GM18520 (cell line): Measurements from ENCODE around the gene SGMS2.
"Not testable (repeated sequence)": the region's sequence is repeated elsewhere in the genome, so short reads cannot be mapped to it uniquely, and the experiment has no call there.

ENCODE experiments used
- ATAC-seq: cut with Tn5 transposase; IDR thresholded peaks from one replicate; pipeline ENCODE4 v1.9.1; 2021; ENCODE audit not compliant: unreplicated experiment

The SGMS2 gene

DNA sequence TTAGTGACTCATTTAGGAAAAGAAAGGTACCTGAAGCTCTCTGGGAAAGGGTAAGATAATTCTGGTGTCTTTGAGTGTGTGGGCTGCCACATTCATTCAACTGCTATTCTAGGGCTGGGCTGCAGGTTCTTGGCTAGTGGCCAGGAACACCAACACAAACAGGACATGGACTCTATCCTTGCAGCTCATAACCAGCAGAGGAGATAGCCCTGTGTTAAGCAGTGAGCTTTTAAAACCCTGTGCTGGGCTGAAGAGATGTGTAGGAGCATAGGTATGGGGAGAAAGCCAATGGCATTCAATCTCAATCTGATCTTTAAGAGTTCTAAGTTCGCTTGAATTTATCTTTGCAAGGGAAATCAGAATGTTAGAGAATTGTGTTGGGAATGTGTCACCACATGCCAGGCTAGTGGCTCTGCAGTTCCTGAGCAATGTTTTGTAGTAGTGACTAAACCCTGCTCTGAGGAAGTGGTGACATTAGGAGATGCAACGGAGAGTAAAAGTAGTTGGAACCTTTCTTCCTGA lies 39.2 kb downstream of the SGMS2 start:
- no peak for ATAC-seq

DNA sequence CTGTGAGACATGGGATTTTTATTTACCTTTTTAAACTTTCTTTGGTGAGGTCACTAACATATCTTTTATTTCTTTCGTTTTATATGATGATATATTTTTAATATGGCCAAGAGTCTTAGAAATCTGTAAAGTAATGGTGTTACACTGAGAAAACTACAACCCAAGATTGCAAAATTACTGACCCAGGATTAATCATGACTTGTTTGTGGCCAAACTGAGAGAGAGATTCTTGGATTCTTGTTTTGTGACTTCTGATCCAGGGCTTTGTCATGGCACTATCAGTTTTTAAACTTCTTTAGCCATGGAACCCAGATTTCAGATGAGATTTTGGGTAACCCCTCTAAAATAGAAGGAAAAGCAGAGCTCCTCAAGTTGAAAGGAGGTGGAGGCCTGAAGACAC lies 42.0 kb downstream of the SGMS2 start:
- no peak for ATAC-seq

DNA sequence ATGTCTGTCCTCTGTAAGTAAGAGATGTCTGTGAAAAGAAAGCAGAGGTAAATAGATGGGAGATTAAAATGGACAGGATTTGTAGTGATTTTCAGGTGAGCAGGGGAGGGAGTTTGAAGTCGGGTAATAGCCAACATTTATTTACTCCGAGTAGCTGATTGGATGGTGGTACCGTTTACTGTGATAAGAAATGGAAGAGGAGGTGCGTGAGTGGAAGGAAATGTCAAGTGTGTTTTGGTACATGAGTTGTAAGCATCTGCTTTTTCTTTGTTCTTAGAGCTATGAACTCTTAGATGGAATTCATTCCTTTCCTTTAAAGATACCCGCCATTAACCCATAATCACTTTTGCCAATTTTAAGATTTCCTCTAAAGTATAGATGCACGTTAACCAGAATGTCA lies 45.5 kb downstream of the SGMS2 start:
- ATAC-seq = no peak

- ATAC-seq = no peak
Measured at GRCh38 chr4:107870916-107871786, 46.4 kb downstream of the SGMS2 start.

GRCh38 chr4:107874024-107874423 lies 49.3 kb downstream of the SGMS2 start:
- ATAC-seq = no peak

DNA sequence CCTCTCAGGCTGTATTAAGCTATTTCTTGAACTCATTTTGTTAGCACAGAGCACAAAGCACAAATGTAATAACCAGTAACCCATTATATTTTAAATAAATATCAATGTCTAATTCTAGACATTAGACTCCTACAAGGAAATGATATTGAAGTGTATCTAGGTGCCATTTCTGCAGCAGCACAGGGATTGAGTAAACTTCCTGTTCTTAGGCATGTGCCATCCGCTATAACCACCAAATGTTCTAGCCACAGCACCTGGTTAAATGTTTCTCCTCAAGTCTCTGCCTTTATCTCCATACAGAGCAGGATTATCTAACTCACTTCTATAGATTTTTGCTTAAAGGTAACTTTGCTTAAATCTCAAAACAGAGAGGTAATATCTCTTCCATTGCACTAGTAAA lies 51.4 kb downstream of the SGMS2 start:
- no peak for ATAC-seq

GRCh38 chr4:107877361-107877760 lies 52.6 kb downstream of the SGMS2 start:
- no peak for ATAC-seq

DNA sequence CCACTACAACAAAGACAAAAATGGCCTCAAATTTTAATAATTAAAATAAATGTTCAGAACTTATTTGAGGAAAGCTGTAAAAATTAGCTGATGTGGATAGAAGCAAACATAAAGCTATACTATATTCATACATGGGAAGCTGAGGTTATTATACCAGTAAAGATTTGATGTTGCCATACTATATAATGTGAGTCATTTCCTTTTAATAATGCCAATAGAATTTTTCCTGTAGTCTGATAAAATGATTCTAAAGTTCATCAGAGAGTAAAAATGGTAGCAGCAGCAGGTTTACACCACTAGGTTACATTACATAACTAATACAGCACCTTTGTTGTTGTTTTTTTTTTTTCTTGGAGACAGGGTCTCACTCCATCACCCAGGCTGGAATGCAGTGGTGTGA lies 61.1 kb downstream of the SGMS2 start:
- ATAC-seq = no peak

DNA sequence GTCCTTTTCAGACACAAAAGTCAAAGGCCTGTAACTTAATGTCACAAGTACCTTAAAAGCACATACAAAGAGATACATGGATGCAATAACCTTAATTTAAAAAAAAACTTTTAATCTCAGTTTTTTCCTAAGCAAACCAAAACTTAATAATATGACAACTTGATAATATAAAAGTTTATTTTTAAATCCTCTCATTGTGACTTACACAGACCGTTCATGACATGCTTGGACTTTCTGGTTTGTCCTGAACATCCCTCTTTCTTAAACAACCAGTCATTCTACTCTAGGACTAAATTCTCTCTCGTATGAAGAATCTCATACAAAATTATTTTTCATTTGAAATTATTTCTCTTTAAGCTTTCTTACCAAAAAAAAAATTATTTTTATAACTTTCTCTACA lies 63.5 kb downstream of the SGMS2 start:
- no peak for ATAC-seq

- no peak for ATAC-seq
Measured at GRCh38 chr4:107890779-107891178, 66.0 kb downstream of the SGMS2 start.

GRCh38 chr4:107891299-107891698 lies 66.6 kb downstream of the SGMS2 start:
- no peak for ATAC-seq

DNA sequence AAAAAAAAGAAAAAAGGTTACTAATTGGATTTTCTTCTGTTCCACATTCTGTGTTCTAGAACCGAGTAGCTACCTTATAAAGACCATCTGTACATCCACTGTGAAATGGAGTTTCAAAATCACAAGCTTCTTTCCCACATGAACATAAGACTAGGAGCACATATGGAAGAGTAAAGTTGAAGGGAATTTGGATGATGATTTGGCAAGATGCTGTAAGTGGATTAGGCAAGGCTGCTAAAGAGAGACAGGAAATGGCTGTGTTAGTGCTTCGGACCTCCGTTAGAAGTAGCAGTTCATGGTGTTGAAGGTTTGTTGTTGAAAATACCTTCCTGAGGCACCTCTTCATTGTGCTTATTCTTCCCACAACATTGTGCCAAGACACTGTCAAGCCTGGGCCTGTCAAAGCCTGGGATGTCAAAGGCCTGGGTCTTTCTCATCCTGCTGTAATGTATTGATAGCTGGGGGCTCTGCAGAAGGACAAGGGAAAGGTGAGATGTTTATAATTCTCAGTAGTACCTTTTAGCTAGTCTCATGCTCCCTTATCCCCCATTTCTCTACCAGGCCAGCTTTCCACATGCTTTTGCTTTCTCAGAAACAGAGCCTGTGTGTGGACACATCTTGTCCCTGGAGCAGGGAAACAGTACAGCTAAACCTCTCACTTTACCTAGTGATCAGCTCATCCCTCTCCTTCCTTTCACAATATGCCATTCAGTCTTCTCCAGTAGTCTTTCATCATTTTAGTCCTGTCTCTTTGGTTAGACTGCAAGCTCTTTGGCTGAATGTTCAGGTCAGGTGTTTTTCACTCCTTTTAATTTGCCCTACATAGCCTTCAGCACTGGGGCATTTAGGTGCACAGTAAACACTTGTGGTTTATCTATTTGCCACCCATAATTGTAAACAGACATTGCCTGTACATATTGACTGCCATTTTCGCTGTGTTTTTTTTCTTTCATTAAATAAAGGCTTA lies 68.7 kb downstream of the SGMS2 start:
- no peak for ATAC-seq

DNA sequence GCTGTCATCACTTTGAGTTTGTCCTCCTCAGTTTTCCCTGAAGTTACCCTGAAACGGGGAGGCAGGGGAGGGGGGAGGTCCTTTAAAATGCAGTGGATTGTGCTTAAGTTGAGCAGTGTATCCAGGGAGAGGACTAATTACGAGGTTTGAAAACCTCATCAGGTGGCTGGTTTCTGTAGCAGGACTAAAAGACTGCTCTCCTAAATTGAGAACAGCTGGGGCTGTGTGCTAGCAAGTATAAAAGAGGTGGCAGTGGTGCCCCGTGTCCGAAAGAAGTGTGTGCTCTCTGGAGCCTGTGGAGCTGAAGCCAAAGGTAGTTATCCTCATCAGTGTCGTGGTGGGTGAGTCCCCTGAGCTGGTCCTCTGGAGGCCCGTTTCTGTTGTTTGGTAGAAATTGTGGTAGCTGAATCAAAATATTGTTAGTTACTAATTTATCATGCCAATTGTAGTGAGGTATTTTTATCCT lies 69.4 kb downstream of the SGMS2 start:
- no peak for ATAC-seq

- ATAC-seq = peak; percentile 64
Measured at GRCh38 chr4:107896158-107896645, 71.5 kb downstream of the SGMS2 start.

DNA sequence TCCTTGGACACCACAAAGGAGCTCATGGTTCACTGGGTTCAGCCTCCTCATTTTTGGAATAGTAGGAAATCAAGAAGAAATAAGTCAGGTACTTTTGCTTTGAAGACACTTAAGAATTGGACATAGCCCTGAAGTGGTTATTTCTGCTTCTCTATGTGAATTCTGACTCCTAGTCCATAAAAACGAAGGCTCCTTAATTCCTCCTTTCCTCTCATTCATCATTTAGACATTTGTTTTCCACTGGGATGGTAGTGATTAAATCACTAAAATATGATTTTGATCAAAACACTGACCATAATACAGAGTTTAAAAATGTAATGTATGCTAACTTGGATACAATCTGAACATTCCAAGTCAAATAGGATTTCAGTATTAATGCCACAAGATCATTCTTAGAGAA lies 71.9 kb downstream of the SGMS2 start:
- no peak for ATAC-seq

DNA sequence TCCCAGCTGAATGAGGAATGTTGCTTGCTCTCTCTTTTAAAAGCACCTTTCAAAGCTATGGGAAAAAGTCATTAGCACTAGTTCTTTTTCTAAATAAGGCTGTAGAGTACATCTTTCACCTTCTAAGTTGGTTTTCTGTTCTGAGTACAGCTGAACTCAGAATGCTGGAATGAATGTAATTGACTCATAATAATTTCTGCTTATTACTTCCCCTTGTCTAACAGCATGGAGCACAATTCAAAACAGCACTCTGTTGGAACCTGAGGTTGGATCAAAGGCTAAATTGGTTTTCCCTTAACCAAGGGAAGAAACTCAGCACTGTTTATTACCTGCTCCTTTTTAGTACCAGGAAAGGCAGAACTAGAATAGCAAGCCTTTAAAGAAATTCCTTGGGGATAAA lies 73.1 kb downstream of the SGMS2 start:
- ATAC-seq = no peak

- ATAC-seq = no peak
Measured at GRCh38 chr4:107900067-107900466, 75.3 kb downstream of the SGMS2 start.

DNA sequence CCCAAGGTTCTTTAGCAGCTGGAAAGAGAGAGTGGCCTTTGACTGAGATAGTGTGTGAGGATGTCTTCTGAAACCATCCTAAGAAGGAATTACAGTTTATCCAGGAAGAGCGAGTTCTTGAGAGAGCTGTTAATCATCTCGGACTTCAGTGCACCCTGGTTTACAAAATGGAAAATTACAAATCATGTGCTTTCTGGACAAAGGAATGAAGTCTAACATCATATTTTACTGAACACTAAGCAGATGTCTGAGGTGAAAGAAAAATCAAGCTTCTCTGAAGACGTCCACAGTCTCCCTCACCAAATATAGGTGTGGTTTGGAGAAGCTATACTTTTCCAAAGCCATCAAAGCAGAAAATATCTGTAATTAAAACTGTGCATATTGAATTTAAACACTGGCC lies 75.8 kb downstream of the SGMS2 start:
- ATAC-seq = no peak

- ATAC-seq = no peak
Measured at GRCh38 chr4:107901213-107901934, 76.6 kb downstream of the SGMS2 start.

GRCh38 chr4:107902715-107903114 lies 78.0 kb downstream of the SGMS2 start:
- peak; percentile 67 for ATAC-seq

GRCh38 chr4:107905082-107905481 lies 80.3 kb downstream of the SGMS2 start:
- not testable (repeated sequence) for ATAC-seq
